Fibroblast of lung (primary cell): ENCODE results near the gene FMNL1. TPM values are rescaled to one million over a fixed set of nuclear protein-coding genes. Genes with fewer than 3 reads are reported as not detected.

Source experiments
- DNase-seq, 2 donors: peaks; one replicate each; pipeline versions ENCODE4 v3.0.0 to v3.0.0-alpha.2; 2010; ENCODE audit warnings: low read depth in 2 of 2
- H2AFZ ChIP-seq: 2 replicates; pipeline ENCODE4 v1.5.1; 2012; ENCODE audit warnings: low read length, control low read depth, inconsistent platforms
- H3K27ac ChIP-seq: 2 replicates; pipeline ENCODE4 v1.5.1; 2011; ENCODE audit warnings: low read length, control low read depth; ENCODE audit not compliant: insufficient read depth
- H3K27me3 ChIP-seq: 2 replicates; pipeline ENCODE4 v1.5.1; 2011; ENCODE audit warnings: mild to moderate bottlenecking, low read length; ENCODE audit not compliant: control insufficient read depth, insufficient read depth
- H3K36me3 ChIP-seq: 2 replicates; pipeline ENCODE4 v1.5.1; 2011; ENCODE audit warnings: low read length; ENCODE audit not compliant: control insufficient read depth, insufficient read depth
- H3K4me1 ChIP-seq: 2 replicates; pipeline ENCODE4 v1.5.1; 2011; ENCODE audit warnings: low read length; ENCODE audit not compliant: control insufficient read depth, insufficient read depth; ENCODE audit errors: extremely low read depth
- H3K4me2 ChIP-seq: 2 replicates; pipeline ENCODE4 v1.5.1; 2011; ENCODE audit warnings: low read length, control low read depth; ENCODE audit not compliant: insufficient read depth; ENCODE audit errors: extremely low read depth
- H3K4me3 ChIP-seq, 4 experiments: fragments of 200-600 bp in 1 of 4; sonication (generic) in 1 of 4; replicated peaks in 1 of 4; 2 replicates each; pipeline ENCODE4 v1.5.1; 2011 to 2016; ENCODE audit warnings: low read length in 4 of 4, low read depth in 3 of 4, mild to moderate bottlenecking in 3 of 4, control low read depth in 2 of 4, inconsistent platforms in 1 of 4, mixed read lengths in 1 of 4; ENCODE audit not compliant: insufficient read depth in 1 of 4; ENCODE audit errors: control extremely low read depth in 1 of 4
- H3K79me2 ChIP-seq: 2 replicates; pipeline ENCODE4 v1.5.1; 2012; ENCODE audit warnings: mild to moderate bottlenecking, low read length, inconsistent platforms; ENCODE audit not compliant: control insufficient read depth, insufficient read depth
- H3K9ac ChIP-seq: 2 replicates; pipeline ENCODE4 v1.5.1; 2011; ENCODE audit warnings: mild to moderate bottlenecking, low read length, control low read depth; ENCODE audit not compliant: insufficient read depth
- H3K9me3 ChIP-seq: 2 replicates; pipeline ENCODE4 v1.5.1; 2012; ENCODE audit warnings: low read depth, low read length; ENCODE audit not compliant: control insufficient read depth, insufficient read depth
- H4K20me1 ChIP-seq: 2 replicates; pipeline ENCODE4 v1.5.1; 2011; ENCODE audit warnings: low read length; ENCODE audit not compliant: control insufficient read depth, insufficient read depth; ENCODE audit errors: extremely low read depth
- CTCF ChIP-seq, 2 donors: IDR thresholded peaks in 1 of 2; conservative IDR thresholded peaks in 1 of 2; 1 replicate in 1 of 2; 2 replicates in 1 of 2; pipeline ENCODE4 v1.5.1; 2011 to 2012; ENCODE audit warnings: low read length in 2 of 2, control low read depth in 1 of 2, inconsistent platforms in 1 of 2, low read depth in 1 of 2, mild to moderate bottlenecking in 1 of 2
- EZH2 ChIP-seq: IDR thresholded peaks from 2 replicates; pipeline ENCODE4 v1.5.1; 2012; ENCODE audit warnings: low read length, control low read depth, mild to moderate bottlenecking; ENCODE audit errors: missing control alignments
- polyA plus RNA-seq, 2 donors: library from polyadenylated mRNA; depleted of rRNA in 1 of 2; stranded (reverse) in 1 of 2; unstranded in 1 of 2; fragments of >200 nt; gene quantifications; 2 replicates each; pipeline ENCODE4 v1.2.1, GENCODE V29; 2011 to 2012; ENCODE audit warnings: missing spikeins in 1 of 2
- total RNA-seq: library from RNA; depleted of rRNA; stranded (reverse); fragments of >200 nt; gene quantifications from 2 replicates; pipeline ENCODE4 v1.2.1, GENCODE V29; 2014

FMNL1 gene
- total and polyA plus RNA-seq, 2 donors (not counting 1 experiment from before 2014, with no cell fraction given) = 1.1 to 2.8 TPM

DNA sequence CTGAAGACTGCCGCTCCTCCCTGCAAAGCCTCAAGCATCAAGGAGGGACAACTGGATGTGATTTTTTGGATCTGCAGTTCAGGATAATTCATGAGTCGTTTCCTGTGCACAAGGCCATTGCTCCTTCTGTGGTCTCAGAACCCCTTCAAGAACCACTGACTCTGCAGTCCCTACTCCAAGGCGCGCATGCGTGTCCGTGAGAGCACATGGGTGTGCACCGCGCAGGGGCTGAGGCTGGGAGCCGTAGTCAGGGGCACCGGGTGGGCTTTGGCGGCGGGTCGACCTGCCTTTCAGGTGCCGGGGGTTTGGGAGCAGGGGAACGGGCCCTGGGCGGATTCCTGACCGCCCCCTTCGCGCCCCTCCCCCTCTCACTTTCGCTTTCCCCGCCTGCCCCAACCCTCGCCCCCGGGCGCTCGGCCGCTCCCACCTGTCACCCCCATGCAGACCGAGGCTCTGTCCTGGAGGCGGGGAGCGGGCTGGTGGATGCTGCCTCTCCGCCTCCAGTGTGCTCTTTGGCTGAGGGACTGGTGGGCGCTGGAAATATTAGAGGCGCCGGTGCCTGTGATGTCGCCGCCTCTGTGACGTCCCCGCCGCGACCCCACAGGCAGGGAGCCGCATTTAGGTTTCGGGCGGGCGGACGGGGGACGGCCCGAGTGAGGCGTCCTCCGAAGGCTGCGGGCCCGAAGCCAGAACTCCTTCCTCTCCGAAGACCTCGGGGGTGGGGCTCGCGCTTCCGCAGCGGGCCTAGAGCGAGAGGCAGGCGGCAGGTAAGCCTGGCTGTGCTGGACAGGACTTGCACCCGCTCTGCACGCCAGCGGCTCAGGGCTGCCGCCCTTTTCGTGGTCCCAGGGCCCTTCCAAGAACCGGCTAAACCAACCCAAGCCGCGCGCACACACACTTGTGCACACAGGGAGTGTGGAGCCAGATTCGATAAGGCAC, 40.2 kb downstream of the FMNL1 start, which contains the start of gene SPATA32:
Gene SPATA32 (minus strand): TSS at position 518 of the 939 bp plus-strand sequence. CDS start 78 bp downstream, at position 440.
- Histone ChIP-seq H2AFZ (no peak within 1 kb of the TSS), H3K9ac (peak within 1 kb of the TSS; percentile 13), H3K4me1 (peaks cover 18% of the 10 kb centered on the region), H4K20me1 (no peaks in the 10 kb centered on the region), H3K36me3 (peaks cover 10% of the 10 kb centered on the region), H3K79me2 (no peaks in the 10 kb centered on the region), H3K4me3 (peak within 1 kb of the TSS; percentile 14 to 56 (median 42)), H3K27me3 (peaks cover 10% of the 10 kb centered on the region), H3K4me2 (peak within 1 kb of the TSS; percentile 84), H3K9me3 (no peaks in the 10 kb centered on the region), H3K27ac (no peak within 1 kb of the TSS)
- TF ChIP-seq EZH2 = no peak
- TF ChIP-seq CTCF (conservative IDR thresholded peaks at IDR 0.05 in 1 of 2, IDR thresholded peaks at IDR 0.05 in 1 of 2; ENCODE audit: low read depth in 1 of 2, low read length in 2 of 2) = no peak
- DNase-seq = peak; percentile 19 to 31

DNA sequence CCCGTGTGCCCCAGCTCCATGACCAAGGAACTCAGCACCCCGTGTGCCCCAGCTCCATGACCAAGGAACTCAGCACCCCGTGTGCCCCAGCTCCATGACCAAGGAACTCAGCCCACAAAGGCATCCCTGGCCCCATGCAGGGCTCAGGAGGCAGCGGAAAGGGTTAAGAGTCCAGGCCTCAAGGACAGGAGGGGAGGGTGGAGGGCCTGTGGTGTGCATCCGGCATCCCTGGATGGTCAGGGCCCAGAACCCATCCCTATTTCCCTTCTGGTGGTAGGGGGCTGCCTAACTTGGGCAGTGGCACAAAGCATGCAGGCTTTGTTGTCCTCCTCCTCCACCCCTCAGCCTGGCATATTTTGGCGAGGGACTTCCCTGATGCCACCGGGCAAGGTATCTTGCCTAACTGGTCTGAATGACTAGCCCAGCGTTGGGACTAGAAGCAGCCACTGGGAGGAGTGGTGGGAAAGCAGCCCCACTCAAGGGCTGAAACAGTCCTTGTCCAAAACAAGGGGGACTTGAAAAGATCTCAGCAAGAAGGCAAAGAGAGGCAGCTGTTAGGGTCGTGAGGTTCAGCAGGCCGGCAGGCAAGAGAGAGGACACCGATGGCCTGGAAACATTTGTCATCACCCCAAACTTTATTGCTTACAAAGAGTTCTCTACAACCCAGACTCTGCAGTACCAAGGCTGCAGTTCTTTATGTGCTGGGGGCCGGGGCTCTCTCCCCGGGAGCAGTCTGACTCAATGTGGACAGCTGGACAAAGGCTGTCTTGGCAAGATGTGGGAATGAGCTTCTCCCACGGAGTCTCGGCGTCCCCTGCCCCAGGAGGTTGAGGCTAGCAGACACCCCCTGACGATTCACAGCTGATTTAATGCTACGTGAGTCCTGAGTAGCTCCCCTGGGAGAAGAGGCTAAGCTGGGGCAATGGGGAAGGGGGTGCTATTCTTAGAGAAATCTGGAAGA, 41.1 kb downstream of the FMNL1 start:
- Histone ChIP-seq H3K4me3 (no peak overlapping the region), H4K20me1 (no peaks in the 10 kb centered on the region), H3K36me3 (peaks cover 17% of the 10 kb centered on the region), H3K27me3 (peaks cover 3% of the 10 kb centered on the region), H3K9ac (no peak overlapping the region), H2AFZ (no peak overlapping the region), H3K79me2 (no peaks in the 10 kb centered on the region), H3K9me3 (no peaks in the 10 kb centered on the region), H3K4me1 (peaks cover 19% of the 10 kb centered on the region), H3K4me2 (peak overlapping the region; percentile 84), H3K27ac (no peak overlapping the region)
- no peak for TF ChIP-seq EZH2
- TF ChIP-seq CTCF (conservative IDR thresholded peaks at IDR 0.05 in 1 of 2, IDR thresholded peaks at IDR 0.05 in 1 of 2; ENCODE audit: low read depth in 1 of 2, low read length in 2 of 2) = peak in 1 of 2 donors; percentile 16
- peak; percentile 48 to 51 for DNase-seq

DNA sequence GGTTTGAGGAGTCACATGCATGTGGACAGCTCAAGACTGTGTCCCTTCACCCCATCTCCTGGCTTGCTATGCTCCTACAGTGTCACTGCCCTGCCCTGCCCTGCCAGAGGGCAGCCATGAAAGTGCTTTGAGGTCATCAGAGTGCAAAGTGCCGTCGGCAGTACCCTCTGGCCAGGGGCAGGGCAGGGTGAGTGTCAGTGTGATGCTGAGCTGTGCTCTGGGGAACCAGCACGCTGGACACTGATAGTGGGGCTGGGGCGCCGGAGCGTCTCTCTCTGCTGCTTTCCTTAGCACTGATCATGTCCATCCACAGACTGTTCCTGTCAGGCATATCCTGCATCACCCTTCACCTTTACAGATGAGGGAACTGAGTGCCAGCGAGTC, 41.8 kb downstream of the FMNL1 start:
- Histone ChIP-seq H3K4me1 (peaks cover 19% of the 10 kb centered on the region), H4K20me1 (no peaks in the 10 kb centered on the region), H2AFZ (no peak overlapping the region), H3K4me2 (no peak overlapping the region), H3K27me3 (peaks cover 3% of the 10 kb centered on the region), H3K9me3 (no peaks in the 10 kb centered on the region), H3K36me3 (peaks cover 19% of the 10 kb centered on the region), H3K27ac (no peak overlapping the region), H3K79me2 (no peaks in the 10 kb centered on the region), H3K4me3 (no peak overlapping the region), H3K9ac (no peak overlapping the region)
- no peak for DNase-seq
- TF ChIP-seq CTCF (conservative IDR thresholded peaks at IDR 0.05 in 1 of 2, IDR thresholded peaks at IDR 0.05 in 1 of 2; ENCODE audit: low read depth in 1 of 2, low read length in 2 of 2) = no peak
- TF ChIP-seq EZH2 = no peak
